HepG2 (cell line): Measurements from ENCODE around the gene TOM1L2. TPM values are rescaled to one million over a fixed set of nuclear protein-coding genes. Genes with fewer than 3 reads are reported as not detected.

ENCODE experiments used
- AHR ChIP-seq: IDR thresholded peaks from 2 replicates; pipeline ENCODE4 v1.6.1; 2018; ENCODE audit warnings: missing genetic modification reagents, missing compliant biosample characterization
- ATF2 ChIP-seq: sonication (generic); formaldehyde crosslinking; IDR thresholded peaks from 2 replicates; pipeline ENCODE4 v1.4.0; 2020; ENCODE audit warnings: missing genetic modification reagents
- CCAR2 ChIP-seq: fragments of 200-400 bp; formaldehyde crosslinking; optimal IDR thresholded peaks from 2 replicates; pipeline ENCODE3; 2018; ENCODE audit warnings: low read depth, mild to moderate bottlenecking, low read length, moderate library complexity
- GATAD1 ChIP-seq: IDR thresholded peaks from 2 replicates; pipeline ENCODE4 v1.6.1; 2016; ENCODE audit warnings: missing genetic modification reagents, missing compliant biosample characterization
- RBAK ChIP-seq: sonication (generic); formaldehyde crosslinking; IDR thresholded peaks from 2 replicates; pipeline ENCODE4 v1.5.1; 2020; ENCODE audit warnings: mild to moderate bottlenecking, missing genetic modification reagents
- SCMH1 ChIP-seq: sonication (generic); formaldehyde crosslinking; IDR thresholded peaks from 2 replicates; pipeline ENCODE4 v1.9.0; 2021; ENCODE audit warnings: missing genetic modification reagents, mild to moderate bottlenecking, borderline replicate concordance
- SOX13 ChIP-seq, 3 experiments: fragments of 450-650 bp in 1 of 3; sonication (generic) in 1 of 3; formaldehyde crosslinking in 1 of 3; IDR thresholded peaks in 2 of 3; conservative IDR thresholded peaks in 1 of 3; 2 replicates each; pipeline versions ENCODE4 v1.5.0 to v1.6.1; 2016 to 2020; ENCODE audit warnings: antibody characterized with exemption in 1 of 3, mild to moderate bottlenecking in 1 of 3, missing compliant biosample characterization in 1 of 3, missing genetic modification reagents in 1 of 3, moderate library complexity in 1 of 3
- TERF1 ChIP-seq: sonication (generic); formaldehyde crosslinking; IDR thresholded peaks from 2 replicates; pipeline ENCODE4 v1.8.0; 2022; ENCODE audit warnings: mild to moderate bottlenecking, missing genetic modification reagents, moderate library complexity
- ZNF138 ChIP-seq: sonication (generic); formaldehyde crosslinking; IDR thresholded peaks from 2 replicates; pipeline ENCODE4 v1.5.0; 2020; ENCODE audit warnings: mild to moderate bottlenecking, low read depth, missing genetic modification reagents
- ZNF350 ChIP-seq: sonication (generic); formaldehyde crosslinking; IDR thresholded peaks from 2 replicates; pipeline ENCODE4 v1.4.0; 2020; ENCODE audit warnings: mild to moderate bottlenecking, low read depth, missing genetic modification reagents, borderline replicate concordance
- ZNF44 ChIP-seq: sonication (generic); formaldehyde crosslinking; IDR thresholded peaks from 2 replicates; pipeline ENCODE4 v1.5.1; 2020; ENCODE audit warnings: mild to moderate bottlenecking, missing genetic modification reagents
- ZNF619 ChIP-seq: sonication (generic); formaldehyde crosslinking; IDR thresholded peaks from 2 replicates; pipeline ENCODE4 v1.4.0; 2020; ENCODE audit warnings: mild to moderate bottlenecking, missing genetic modification reagents
- ZNF747 ChIP-seq: sonication (generic); formaldehyde crosslinking; IDR thresholded peaks from 2 replicates; pipeline ENCODE4 v1.8.1; 2023; ENCODE audit warnings: missing genetic modification reagents, mild to moderate bottlenecking, borderline replicate concordance
- polyA plus RNA-seq, 8 experiments: library from polyadenylated mRNA; depleted of rRNA in 3 of 8; stranded (reverse) in 7 of 8; unstranded in 1 of 8; fragments of >200 nt; fragmentation: Illumina TruSeq in 4 of 8; extraction: Trizol in 4 of 8; gene quantifications; 2 replicates each; pipeline versions ENCODE4 v1.2.1 to v1.2.3, GENCODE V29; 2011 to 2016; ENCODE audit warnings: low read depth in 4 of 8, missing spikeins in 1 of 8, mixed read lengths in 1 of 8; ENCODE audit not compliant: insufficient read depth in 1 of 8
- total RNA-seq, 5 experiments: library from RNA; depleted of rRNA; stranded (reverse); fragments of >200 nt; fragmentation: Illumina TruSeq; extraction: Trizol; gene quantifications; 2 replicates each; pipeline ENCODE4 v1.2.3, GENCODE V29; 2016; ENCODE audit warnings: low read depth in 1 of 5
- TF ChIP-seq, protein P1 (sequence below): sonication (generic); formaldehyde crosslinking; IDR thresholded peaks from 2 replicates; pipeline ENCODE4 v1.4.0; 2020; ENCODE audit warnings: missing genetic modification reagents
- TF ChIP-seq, protein P2 (sequence below): IDR thresholded peaks from 2 replicates; pipeline ENCODE4 v1.6.1; 2012; ENCODE audit warnings: low read length, improper control_type of control experiment
- TF ChIP-seq, protein P3 (sequence below): sonication (generic); formaldehyde crosslinking; IDR thresholded peaks from 2 replicates; pipeline ENCODE4 v1.8.1; 2023; ENCODE audit warnings: mild to moderate bottlenecking, missing genetic modification reagents, borderline replicate concordance
- TF ChIP-seq, protein P4 (sequence below): IDR thresholded peaks from 2 replicates; pipeline ENCODE4 v1.6.1; 2016; ENCODE audit warnings: low read depth, borderline replicate concordance

TOM1L2 gene
- total and polyA plus RNA-seq, 2 of the 13 experiments (the other 11 are each of a cell fraction or from before 2014, with no cell fraction given) = 4.7 to 7.4 TPM

DNA sequence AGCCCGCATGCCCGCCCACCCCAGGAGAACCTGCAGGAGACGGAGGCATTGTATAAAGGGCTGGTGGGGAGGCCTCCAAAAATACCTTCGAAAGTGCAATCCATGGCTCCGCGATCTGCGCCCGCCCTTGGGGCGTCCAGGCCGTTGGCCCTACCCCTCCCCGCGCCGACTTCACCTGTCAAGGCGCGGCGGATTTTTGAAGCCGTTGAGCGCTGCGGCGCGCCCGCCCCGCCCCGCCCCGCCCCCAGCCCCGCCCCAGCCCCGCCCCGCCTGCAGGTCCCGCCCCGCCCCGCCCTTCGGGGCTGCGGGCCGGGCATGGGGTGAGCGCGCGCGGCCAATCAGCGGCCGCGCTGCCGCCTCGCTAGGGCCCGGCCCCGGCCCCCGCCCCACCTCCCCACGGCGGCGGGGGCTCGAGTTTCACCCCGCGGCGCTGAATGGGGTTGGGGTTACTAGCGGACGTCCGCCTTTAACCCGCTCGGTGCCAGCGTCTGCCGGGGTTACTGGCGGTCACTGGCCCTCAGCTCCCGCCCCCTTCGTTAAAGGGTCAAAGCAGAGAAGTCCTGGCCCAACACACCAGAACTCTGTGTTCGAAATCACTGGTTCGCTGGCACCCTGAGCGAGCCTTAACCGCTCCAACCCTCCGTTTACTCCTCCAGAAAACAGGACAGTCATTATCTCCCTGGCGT is 148.6 kb downstream of the TOM1L2 start (continued):
- TF ChIP-seq ATF2 (CRISPR knock-in tag) = no peak
- TF ChIP-seq, protein P1, sequence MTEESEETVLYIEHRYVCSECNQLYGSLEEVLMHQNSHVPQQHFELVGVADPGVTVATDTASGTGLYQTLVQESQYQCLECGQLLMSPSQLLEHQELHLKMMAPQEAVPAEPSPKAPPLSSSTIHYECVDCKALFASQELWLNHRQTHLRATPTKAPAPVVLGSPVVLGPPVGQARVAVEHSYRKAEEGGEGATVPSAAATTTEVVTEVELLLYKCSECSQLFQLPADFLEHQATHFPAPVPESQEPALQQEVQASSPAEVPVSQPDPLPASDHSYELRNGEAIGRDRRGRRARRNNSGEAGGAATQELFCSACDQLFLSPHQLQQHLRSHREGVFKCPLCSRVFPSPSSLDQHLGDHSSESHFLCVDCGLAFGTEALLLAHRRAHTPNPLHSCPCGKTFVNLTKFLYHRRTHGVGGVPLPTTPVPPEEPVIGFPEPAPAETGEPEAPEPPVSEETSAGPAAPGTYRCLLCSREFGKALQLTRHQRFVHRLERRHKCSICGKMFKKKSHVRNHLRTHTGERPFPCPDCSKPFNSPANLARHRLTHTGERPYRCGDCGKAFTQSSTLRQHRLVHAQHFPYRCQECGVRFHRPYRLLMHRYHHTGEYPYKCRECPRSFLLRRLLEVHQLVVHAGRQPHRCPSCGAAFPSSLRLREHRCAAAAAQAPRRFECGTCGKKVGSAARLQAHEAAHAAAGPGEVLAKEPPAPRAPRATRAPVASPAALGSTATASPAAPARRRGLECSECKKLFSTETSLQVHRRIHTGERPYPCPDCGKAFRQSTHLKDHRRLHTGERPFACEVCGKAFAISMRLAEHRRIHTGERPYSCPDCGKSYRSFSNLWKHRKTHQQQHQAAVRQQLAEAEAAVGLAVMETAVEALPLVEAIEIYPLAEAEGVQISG = peak; percentile 53; the same call in 1 of the 2 replicates
- TF ChIP-seq SCMH1 (CRISPR knock-in tag) = no peak
- no peak for TF ChIP-seq SOX13 (IDR thresholded peaks at IDR 0.05)
- peak in 1 of 2 experiments; percentile 34; a peak in 1 of 4 replicates for TF ChIP-seq SOX13 (CRISPR knock-in tag; conservative IDR thresholded peaks at IDR 0.05 in 1 of 2, IDR thresholded peaks at IDR 0.05 in 1 of 2)
- TF ChIP-seq AHR = 0 out of 2 replicates have a peak, but pooled peaks have one; percentile 44
- no peak for TF ChIP-seq RBAK (CRISPR knock-in tag)
- TF ChIP-seq, protein P2, sequence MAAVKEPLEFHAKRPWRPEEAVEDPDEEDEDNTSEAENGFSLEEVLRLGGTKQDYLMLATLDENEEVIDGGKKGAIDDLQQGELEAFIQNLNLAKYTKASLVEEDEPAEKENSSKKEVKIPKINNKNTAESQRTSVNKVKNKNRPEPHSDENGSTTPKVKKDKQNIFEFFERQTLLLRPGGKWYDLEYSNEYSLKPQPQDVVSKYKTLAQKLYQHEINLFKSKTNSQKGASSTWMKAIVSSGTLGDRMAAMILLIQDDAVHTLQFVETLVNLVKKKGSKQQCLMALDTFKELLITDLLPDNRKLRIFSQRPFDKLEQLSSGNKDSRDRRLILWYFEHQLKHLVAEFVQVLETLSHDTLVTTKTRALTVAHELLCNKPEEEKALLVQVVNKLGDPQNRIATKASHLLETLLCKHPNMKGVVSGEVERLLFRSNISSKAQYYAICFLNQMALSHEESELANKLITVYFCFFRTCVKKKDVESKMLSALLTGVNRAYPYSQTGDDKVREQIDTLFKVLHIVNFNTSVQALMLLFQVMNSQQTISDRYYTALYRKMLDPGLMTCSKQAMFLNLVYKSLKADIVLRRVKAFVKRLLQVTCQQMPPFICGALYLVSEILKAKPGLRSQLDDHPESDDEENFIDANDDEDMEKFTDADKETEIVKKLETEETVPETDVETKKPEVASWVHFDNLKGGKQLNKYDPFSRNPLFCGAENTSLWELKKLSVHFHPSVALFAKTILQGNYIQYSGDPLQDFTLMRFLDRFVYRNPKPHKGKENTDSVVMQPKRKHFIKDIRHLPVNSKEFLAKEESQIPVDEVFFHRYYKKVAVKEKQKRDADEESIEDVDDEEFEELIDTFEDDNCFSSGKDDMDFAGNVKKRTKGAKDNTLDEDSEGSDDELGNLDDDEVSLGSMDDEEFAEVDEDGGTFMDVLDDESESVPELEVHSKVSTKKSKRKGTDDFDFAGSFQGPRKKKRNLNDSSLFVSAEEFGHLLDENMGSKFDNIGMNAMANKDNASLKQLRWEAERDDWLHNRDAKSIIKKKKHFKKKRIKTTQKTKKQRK = no peak
- no peak for TF ChIP-seq ZNF44 (CRISPR knock-in tag)
- no peak for TF ChIP-seq TERF1
- 0 out of 2 replicates have a peak, but pooled peaks have one; percentile 31 for TF ChIP-seq ZNF747 (CRISPR knock-in tag)
- no peak for TF ChIP-seq ZNF350 (CRISPR knock-in tag)
- TF ChIP-seq ZNF138 (CRISPR knock-in tag) = no peak
- TF ChIP-seq, protein P3, sequence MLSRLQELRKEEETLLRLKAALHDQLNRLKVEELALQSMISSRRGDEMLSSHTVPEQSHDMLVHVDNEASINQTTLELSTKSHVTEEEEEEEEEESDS (CRISPR knock-in tag) = no peak
- no peak for TF ChIP-seq ZNF619 (CRISPR knock-in tag)
- TF ChIP-seq GATAD1 (CRISPR knock-in tag) = 0 out of 2 replicates have a peak, but pooled peaks have one; percentile 15
- TF ChIP-seq CCAR2 = no peak
- TF ChIP-seq, protein P4, sequence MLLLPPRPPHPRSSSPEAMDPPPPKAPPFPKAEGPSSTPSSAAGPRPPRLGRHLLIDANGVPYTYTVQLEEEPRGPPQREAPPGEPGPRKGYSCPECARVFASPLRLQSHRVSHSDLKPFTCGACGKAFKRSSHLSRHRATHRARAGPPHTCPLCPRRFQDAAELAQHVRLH (CRISPR knock-in tag) = no peak; the same call in 1 of the 2 replicates
